NCI-H2196 treated with DMSO at 0.1 percent for 48 hours (cell line): Measurements from ENCODE around the gene ARHGAP4.

Experiments
- DNase-seq: peaks from one replicate; lab custom pipeline; 2025; ENCODE audit not compliant: unreplicated experiment; lab: John Stamatoyannopoulos, UW

Gene ARHGAP4

GRCh38 chrX:153964105-153964504 is 38.0 kb upstream of the ARHGAP4 start:
- no peak for DNase-seq

GRCh38 chrX:153963546-153963945 is 37.5 kb upstream of the ARHGAP4 start:
- DNase-seq: no peak

DNA sequence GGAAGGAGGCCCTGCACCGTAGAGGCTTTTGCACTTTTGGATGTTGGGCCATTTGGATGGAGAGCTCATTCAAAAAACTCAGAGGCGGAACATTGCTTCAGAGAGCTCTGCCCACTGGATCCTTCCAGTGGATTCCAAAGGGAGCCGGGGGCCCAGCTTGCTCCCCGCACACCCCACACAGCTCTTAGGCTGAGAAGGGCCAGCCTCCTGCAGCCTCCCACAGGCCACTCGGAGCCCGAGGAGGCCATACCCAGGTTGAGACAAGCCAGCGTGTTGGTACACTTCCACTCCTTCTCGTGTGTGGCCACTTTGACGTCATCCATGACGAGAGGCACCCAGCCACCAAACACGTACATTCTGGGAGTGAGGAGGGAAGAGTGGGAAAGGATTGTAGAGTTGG is 35.2 kb upstream of the ARHGAP4 start:
- no peak for DNase-seq

GRCh38 chrX:153960786-153961185 is 34.7 kb upstream of the ARHGAP4 start:
- DNase-seq: no peak

- DNase-seq: no peak
These were observed 34.0 kb upstream of the ARHGAP4 start for GRCh38 chrX:153960077-153960476.

DNA sequence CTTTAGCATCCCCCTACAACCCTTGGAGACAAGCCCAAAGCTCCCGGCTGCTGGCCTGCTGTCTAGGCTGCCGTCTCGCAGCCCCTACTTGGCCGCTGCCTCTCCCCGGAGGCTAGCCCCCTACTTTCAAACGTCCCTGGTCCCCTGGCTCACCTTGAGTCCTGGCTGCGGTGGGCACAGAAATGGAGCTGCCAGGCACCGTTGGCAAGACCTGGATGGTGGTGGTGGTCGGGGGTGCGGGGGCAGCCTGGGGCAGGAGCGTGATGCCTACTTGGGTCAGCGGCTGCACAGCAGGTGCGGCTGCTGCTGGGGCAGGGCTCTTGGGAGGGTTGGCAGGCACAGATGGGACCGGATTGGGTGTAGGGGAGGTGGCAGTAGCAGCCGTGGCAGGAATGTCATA is 33.6 kb upstream of the ARHGAP4 start:
- no peak for DNase-seq

GRCh38 chrX:153958605-153959004 is 32.5 kb upstream of the ARHGAP4 start:
- no peak for DNase-seq

DNA sequence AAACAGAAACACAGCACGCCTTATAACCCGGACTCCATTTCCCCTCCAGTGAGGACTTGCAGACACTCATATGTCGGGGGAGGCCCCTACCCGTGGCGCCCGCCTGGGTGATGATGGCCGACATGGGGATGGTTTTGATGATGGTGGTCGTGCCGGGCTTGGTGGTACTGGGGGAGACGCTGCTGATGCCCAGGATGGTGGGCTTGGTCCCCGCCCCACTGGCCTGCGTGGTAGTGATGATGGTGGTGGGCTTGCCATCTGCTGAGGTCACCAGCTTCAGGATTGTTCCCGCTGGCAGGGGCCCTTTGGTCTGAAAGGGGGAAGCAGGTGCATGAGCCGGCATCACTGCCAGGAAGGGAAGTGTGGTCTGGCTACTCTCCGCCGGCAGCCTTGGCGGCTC is 31.2 kb upstream of the ARHGAP4 start:
- no peak for DNase-seq

DNA sequence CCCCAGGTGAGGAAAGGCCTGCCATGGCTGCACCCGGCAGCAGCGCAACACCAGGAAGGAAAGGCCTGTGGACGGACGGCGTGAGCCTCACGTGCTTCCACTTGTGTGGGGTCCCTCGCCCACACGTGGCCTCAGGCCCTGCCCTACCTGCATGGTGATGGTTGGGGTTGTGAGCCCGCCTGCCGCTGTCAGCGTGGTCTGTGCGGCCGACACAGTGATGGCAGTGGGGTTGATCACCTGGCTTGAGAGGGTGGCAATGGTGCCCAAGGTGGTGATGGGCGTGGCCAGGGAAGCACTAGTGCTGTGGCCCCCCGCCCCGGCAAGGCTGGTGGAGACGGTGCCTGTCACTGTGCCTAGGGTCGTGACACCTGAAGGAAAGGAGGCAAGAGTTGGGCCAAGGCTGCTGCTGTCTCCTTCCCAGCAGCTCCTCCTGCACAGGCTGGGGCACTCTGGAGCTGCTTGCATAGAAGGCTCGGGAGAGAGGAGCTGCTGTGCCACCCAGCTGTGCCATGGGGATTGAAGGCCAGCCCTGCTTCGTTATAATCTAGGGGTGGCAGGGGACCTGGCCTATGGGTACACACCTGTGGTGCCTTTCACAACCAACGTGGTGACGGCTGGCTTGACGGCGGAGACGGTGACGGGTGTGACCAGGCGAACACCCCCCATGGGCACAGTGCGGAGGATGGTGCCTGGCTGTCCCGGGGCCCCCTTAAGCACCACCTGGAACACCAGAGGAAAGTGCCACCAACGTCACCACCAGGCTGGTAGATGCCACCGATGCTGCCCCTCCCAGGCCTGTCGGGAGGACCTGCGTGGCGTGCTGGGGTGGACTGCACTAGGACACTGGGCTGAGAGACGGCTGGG is 30.2 kb upstream of the ARHGAP4 start:
- no peak for DNase-seq

GRCh38 chrX:153955228-153955732 is 29.2 kb upstream of the ARHGAP4 start:
- DNase-seq: no peak

DNA sequence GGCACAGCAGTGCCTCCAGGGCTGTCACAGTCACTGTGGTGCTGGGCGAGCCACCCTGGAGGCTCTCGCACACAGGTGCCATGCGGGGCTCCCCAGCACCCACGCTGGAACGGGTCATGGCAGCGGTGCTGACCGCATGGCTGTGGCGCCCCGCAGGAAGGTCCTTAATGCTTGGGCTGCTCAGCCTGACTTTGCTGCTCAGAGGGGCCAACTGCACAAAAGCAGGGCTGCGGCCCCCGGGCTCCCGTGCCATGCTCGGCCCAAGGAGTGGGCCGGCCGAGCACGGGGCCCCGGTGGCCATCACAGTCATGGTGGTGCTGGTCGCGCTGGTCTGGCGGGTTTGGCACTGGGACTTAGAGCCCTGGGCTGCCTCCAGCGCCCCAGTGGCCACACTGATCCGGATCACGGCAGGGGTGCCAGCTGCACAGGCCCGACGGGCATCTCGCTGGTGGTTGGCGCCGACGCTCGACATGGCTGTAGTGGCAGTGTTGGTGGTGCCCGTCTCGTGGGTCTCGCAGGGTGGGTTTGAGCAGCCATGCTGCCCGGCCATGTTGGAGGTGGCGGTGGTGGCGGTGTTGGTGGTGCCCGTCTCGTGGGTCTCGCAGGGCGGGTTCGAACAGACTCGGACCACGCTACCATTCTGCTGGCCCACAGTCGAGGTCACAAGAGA is 28.6 kb upstream of the ARHGAP4 start:
- no peak for DNase-seq

GRCh38 chrX:153953892-153954557 is 28.0 kb upstream of the ARHGAP4 start:
- DNase-seq: no peak

GRCh38 chrX:153953342-153953830 is 27.3 kb upstream of the ARHGAP4 start:
- DNase-seq: peak; percentile 1

DNA sequence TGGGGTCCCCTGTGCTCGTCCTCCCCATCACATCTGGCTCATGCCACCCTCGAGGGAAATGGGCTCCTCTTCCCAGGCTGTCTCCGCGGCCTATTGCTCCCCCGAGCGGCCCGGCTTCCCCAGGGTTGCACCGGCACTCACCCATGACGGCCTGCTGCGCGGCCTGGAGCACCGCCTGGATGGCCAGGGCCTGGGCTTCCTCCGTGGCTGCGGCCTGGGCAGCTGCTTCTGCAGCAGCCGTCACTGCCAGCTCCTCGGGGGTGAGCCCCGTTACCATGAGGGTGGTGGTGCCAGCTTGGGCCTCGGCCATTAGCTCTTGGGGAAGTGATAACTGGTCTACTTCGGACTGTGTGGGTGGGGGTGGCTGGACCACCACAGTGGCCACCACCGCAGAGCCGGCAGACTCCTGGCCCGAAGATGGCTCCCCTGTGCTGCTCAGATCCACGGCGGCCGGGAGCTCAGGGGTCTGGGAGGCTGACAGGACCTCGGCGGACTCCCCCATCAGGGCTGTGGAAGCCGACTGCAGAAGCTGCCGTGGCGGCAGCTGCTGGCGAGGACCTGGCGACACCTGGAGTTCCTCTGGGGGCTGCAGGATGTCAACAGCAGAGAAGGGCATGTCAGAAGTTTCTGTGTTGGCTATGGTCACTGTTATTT is 26.4 kb upstream of the ARHGAP4 start:
- no peak for DNase-seq

GRCh38 chrX:153951683-153952372 is 25.8 kb upstream of the ARHGAP4 start:
- no peak for DNase-seq

DNA sequence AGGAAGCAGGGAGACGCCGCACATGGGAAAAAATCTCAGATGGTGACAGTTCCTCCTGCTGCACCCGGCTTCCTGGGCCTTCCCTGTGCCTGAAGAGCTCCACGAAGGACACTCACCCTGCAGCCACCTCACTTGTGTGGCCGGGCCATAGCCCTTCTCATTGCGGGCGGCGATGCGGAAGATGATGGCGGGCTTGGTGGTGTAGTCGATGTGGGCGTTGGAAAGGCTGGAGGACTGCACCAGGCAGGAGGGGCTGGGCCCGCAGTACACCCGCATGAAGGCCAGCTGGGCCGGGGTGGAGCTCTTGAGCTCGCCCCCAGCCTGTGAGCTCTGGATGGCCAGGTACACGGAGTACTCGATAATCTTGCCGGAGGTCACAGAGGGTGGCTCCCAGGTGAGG is 24.1 kb upstream of the ARHGAP4 start:
- no peak for DNase-seq

DNA sequence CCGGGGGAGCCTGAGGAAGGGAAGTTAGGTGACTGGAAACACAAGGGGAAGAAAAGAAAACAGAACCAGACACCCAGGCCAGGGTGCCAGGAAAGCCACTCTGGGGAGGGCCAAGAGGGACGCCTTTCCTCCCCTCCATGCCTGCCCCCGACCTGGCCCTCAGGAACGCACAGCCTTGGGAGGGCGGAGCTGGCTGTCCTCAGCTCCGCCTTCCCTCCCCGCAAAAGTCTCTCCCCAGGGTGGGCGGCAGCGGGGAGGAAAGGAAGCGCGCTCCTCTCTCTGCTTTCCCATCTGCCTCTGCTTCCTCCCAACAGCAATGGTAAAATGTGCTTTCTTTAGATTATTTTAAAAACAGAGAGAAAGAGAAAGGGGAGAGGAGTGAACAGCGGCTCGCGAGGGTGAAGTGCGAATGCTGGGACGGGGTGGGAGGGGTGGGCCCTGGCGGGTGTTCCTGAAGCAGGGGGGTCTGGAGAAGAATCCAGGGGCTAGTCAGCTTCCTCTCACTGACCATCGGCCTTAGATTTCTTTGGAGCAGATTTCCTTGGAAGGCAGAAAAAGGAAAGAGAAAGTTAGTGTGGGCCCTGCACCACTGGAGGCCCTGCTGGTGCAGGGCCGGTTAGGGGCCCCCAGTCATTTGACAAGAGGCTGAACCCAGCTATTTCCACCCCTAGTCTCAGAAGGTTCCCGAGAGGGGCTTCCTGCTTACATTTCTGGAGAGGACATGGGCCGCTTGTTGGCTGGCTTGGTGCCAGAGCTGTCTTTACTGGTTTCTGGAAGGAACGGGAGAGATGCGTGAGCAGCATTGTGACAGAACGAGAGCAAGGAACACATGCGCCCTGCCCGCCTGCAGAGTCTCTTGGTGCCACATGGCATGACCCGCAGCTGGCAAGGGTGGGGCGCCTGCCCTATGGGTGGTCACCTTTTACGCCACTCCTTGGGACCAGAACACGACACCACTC is 23.1 kb upstream of the ARHGAP4 start:
- DNase-seq: no peak

- no peak for DNase-seq
These were observed 22.0 kb upstream of the ARHGAP4 start for GRCh38 chrX:153948002-153948466.
